ENCODE measurements around the gene EFHD1.
"Not testable (repeated sequence)": the region's sequence is repeated elsewhere in the genome, so short reads cannot be mapped to it uniquely, and the experiment has no call there.

EFHD1 gene

GRCh38 chr2:232621186-232621585, 12.2 kb upstream of the EFHD1 start:
- DNase-seq (ENCODE audit: low spot score): no peak

GRCh38 chr2:232622563-232622962, 10.8 kb upstream of the EFHD1 start:
- no peak for DNase-seq (ENCODE audit: low spot score)

GRCh38 chr2:232623768-232624765, 9.3 kb upstream of the EFHD1 start:
- no peak for DNase-seq (ENCODE audit: low spot score)

- DNase-seq (ENCODE audit: low spot score): no peak
Measured at GRCh38 chr2:232626584-232626983, 6.8 kb upstream of the EFHD1 start.

GRCh38 chr2:232628466-232629128, 4.8 kb upstream of the EFHD1 start:
- no peak for DNase-seq (ENCODE audit: low spot score)

- DNase-seq (ENCODE audit: low spot score): no peak
Measured at GRCh38 chr2:232629129-232629475, 4.3 kb upstream of the EFHD1 start.

GRCh38 chr2:232632229-232632903, 1.0 kb upstream of the EFHD1 start:
- DNase-seq (ENCODE audit: low spot score): no peak

GRCh38 chr2:232632904-232633412, 446 bp upstream of the EFHD1 start:
- no peak for DNase-seq (ENCODE audit: low spot score)

GRCh38 chr2:232634206-232635150, 1.1 kb downstream of the EFHD1 start:
- peak; percentile 58 for DNase-seq (ENCODE audit: low spot score)

- DNase-seq (ENCODE audit: low spot score): not testable (repeated sequence)
Measured at GRCh38 chr2:232635376-232635775, 2.0 kb downstream of the EFHD1 start.

GRCh38 chr2:232635820-232636219, 2.4 kb downstream of the EFHD1 start:
- DNase-seq (ENCODE audit: low spot score): no peak

- DNase-seq (ENCODE audit: low spot score): no peak
Measured at GRCh38 chr2:232636788-232637420, 3.5 kb downstream of the EFHD1 start.

GRCh38 chr2:232637866-232638583, 4.6 kb downstream of the EFHD1 start:
- DNase-seq (ENCODE audit: low spot score): peak; percentile 2

GRCh38 chr2:232641153-232641848, 7.9 kb downstream of the EFHD1 start:
- DNase-seq (ENCODE audit: low spot score): no peak

GRCh38 chr2:232643147-232643425, 9.7 kb downstream of the EFHD1 start:
- DNase-seq (ENCODE audit: low spot score): no peak

GRCh38 chr2:232643813-232644347, 10.5 kb downstream of the EFHD1 start:
- DNase-seq (ENCODE audit: low spot score): no peak

GRCh38 chr2:232645061-232645460, 11.7 kb downstream of the EFHD1 start:
- DNase-seq (ENCODE audit: low spot score): no peak

GRCh38 chr2:232646726-232647125, 13.3 kb downstream of the EFHD1 start:
- no peak for DNase-seq (ENCODE audit: low spot score)

- no peak for DNase-seq (ENCODE audit: low spot score)
Measured at GRCh38 chr2:232647261-232647660, 13.9 kb downstream of the EFHD1 start.

GRCh38 chr2:232649033-232649432, 15.6 kb downstream of the EFHD1 start:
- no peak for DNase-seq (ENCODE audit: low spot score)
